ENCODE measurements around the gene HAUS7. TPM values are rescaled to one million over a fixed set of nuclear protein-coding genes. Genes with fewer than 3 reads are reported as not detected.

HAUS7 gene
- polyA plus RNA-seq, 1 donor from 2014 or later: 27.7 TPM

- H3K36me3 ChIP-seq (ENCODE audit: insufficient read depth, low read length): no peaks in the 10 kb centered on the region
- no peaks in the 10 kb centered on the region for H3F3A ChIP-seq (ENCODE audit: insufficient read depth, low read length, poor library complexity, severe bottlenecking)
- H3K27me3 ChIP-seq (ENCODE audit: insufficient read depth, low read depth, low read length): no peaks in the 10 kb centered on the region
- no peak overlapping the region for H2AFZ ChIP-seq (ENCODE audit: low read depth, low read length)
- no peaks in the 10 kb centered on the region for H3K79me2 ChIP-seq (replicated peaks; ENCODE audit: insufficient read depth, low read length)
- no peaks in the 10 kb centered on the region for H3K9me3 ChIP-seq (ENCODE audit: low read length)
- H3K4me2 ChIP-seq (ENCODE audit: low read length): no peak overlapping the region
- H3K9ac ChIP-seq (ENCODE audit: low read length): no peak overlapping the region
- no peak overlapping the region for H3K4me3 ChIP-seq (ENCODE audit: low read length)
- no peaks in the 10 kb centered on the region for H4K20me1 ChIP-seq (ENCODE audit: insufficient read depth)
- H3K9me2 ChIP-seq (ENCODE audit: insufficient read depth, low read length): no peaks in the 10 kb centered on the region
- no peak overlapping the region for H3K27ac ChIP-seq (ENCODE audit: low read length)
- TF ChIP-seq CTCF (IDR thresholded peaks at IDR 0.05; ENCODE audit: poor library complexity, severe bottlenecking) (no peak), POLR2AphosphoS5 (IDR thresholded peaks at IDR 0.05) (no peak), REST (IDR thresholded peaks at IDR 0.05; ENCODE audit: borderline replicate concordance) (no peak), MXI1 (conservative IDR thresholded peaks at IDR 0.05; ENCODE audit: poor library complexity, severe bottlenecking) (no peak), EP300 (conservative IDR thresholded peaks at IDR 0.05; ENCODE audit: poor library complexity, severe bottlenecking) (no peak)
Measured at GRCh38 chrX:153408221-153408721, 62.1 kb downstream of the HAUS7 start.

- H3K4me2 ChIP-seq (ENCODE audit: low read length): no peak overlapping the region
- no peaks in the 10 kb centered on the region for H3K79me2 ChIP-seq (replicated peaks; ENCODE audit: insufficient read depth, low read length)
Measured at GRCh38 chrX:153407736-153408135, 62.6 kb downstream of the HAUS7 start.

More at GRCh38 chrX:153407736-153408135, 62.6 kb downstream of the HAUS7 start:
- Histone ChIP-seq H4K20me1 (ENCODE audit: insufficient read depth) (no peaks in the 10 kb centered on the region), H3K27ac (ENCODE audit: low read length) (no peak overlapping the region), H3F3A (ENCODE audit: insufficient read depth, low read length, poor library complexity, severe bottlenecking) (no peaks in the 10 kb centered on the region), H3K36me3 (ENCODE audit: insufficient read depth, low read length) (no peaks in the 10 kb centered on the region), H3K9me3 (ENCODE audit: low read length) (no peaks in the 10 kb centered on the region), H2AFZ (ENCODE audit: low read depth, low read length) (no peak overlapping the region), H3K4me3 (ENCODE audit: low read length) (no peak overlapping the region), H3K9me2 (ENCODE audit: insufficient read depth, low read length) (no peaks in the 10 kb centered on the region), H3K27me3 (ENCODE audit: insufficient read depth, low read depth, low read length) (no peaks in the 10 kb centered on the region), H3K9ac (ENCODE audit: low read length) (no peak overlapping the region)
- no peak for TF ChIP-seq SMC3 (conservative IDR thresholded peaks at IDR 0.05; ENCODE audit: poor library complexity)
- TF ChIP-seq CTCF (IDR thresholded peaks at IDR 0.05; ENCODE audit: poor library complexity, severe bottlenecking): no peak
- no peak for TF ChIP-seq RAD21 (conservative IDR thresholded peaks at IDR 0.05)
- TF ChIP-seq REST (IDR thresholded peaks at IDR 0.05; ENCODE audit: borderline replicate concordance): no peak
- TF ChIP-seq EZH2 (IDR thresholded peaks at IDR 0.05; ENCODE audit: borderline replicate concordance, insufficient read depth, low read length, poor library complexity, severe bottlenecking): no peak
- TF ChIP-seq POLR2AphosphoS5 (IDR thresholded peaks at IDR 0.05): no peak
- TF ChIP-seq TAF1 (IDR thresholded peaks at IDR 0.05; ENCODE audit: low read depth): no peak
- TF ChIP-seq MXI1 (conservative IDR thresholded peaks at IDR 0.05; ENCODE audit: poor library complexity, severe bottlenecking): no peak
- TF ChIP-seq EP300 (conservative IDR thresholded peaks at IDR 0.05; ENCODE audit: poor library complexity, severe bottlenecking): no peak

Data from neural cell (in vitro differentiated cells).